GM12892 (cell line): Measurements from ENCODE around the gene HSF5.

ENCODE experiments used
- POLR2A ChIP-seq: IDR thresholded peaks from 2 replicates; pipeline ENCODE4 v1.6.1; 2011; ENCODE audit warnings: low read depth, low read length, control low read depth
- POLR2AphosphoS5 ChIP-seq: IDR thresholded peaks from 2 replicates; pipeline ENCODE4 v1.6.1; 2011; ENCODE audit warnings: low read depth, low read length, control low read depth
- TAF1 ChIP-seq: IDR thresholded peaks from 2 replicates; pipeline ENCODE4 v1.6.1; 2011; ENCODE audit warnings: low read depth, mild to moderate bottlenecking, control low read depth, low read length, borderline replicate concordance

GRCh38 chr17:58375811-58376210, 112.4 kb downstream of the HSF5 start:
- TF ChIP-seq POLR2AphosphoS5 (no peak), TAF1 (no peak), POLR2A (no peak)
